GM12873 (cell line): ENCODE data around the gene VIM.

Experiments used
- CTCF ChIP-seq: IDR thresholded peaks from 2 replicates; pipeline ENCODE4 v1.5.1; 2012; ENCODE audit warnings: low read depth, mild to moderate bottlenecking, moderate library complexity, low read length, control low read depth; ENCODE audit not compliant: insufficient read depth; ENCODE audit errors: missing control alignments

VIM gene

GRCh38 chr10:17227367-17228090 lies 512 bp upstream of the VIM start:
- peak; percentile 35 for TF ChIP-seq CTCF

- TF ChIP-seq CTCF: no peak
These were observed 1.1 kb downstream of the VIM start for GRCh38 chr10:17229016-17229716.

DNA sequence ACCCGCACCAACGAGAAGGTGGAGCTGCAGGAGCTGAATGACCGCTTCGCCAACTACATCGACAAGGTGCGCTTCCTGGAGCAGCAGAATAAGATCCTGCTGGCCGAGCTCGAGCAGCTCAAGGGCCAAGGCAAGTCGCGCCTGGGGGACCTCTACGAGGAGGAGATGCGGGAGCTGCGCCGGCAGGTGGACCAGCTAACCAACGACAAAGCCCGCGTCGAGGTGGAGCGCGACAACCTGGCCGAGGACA lies 1.6 kb downstream of the VIM start:
- TF ChIP-seq CTCF: no peak

DNA sequence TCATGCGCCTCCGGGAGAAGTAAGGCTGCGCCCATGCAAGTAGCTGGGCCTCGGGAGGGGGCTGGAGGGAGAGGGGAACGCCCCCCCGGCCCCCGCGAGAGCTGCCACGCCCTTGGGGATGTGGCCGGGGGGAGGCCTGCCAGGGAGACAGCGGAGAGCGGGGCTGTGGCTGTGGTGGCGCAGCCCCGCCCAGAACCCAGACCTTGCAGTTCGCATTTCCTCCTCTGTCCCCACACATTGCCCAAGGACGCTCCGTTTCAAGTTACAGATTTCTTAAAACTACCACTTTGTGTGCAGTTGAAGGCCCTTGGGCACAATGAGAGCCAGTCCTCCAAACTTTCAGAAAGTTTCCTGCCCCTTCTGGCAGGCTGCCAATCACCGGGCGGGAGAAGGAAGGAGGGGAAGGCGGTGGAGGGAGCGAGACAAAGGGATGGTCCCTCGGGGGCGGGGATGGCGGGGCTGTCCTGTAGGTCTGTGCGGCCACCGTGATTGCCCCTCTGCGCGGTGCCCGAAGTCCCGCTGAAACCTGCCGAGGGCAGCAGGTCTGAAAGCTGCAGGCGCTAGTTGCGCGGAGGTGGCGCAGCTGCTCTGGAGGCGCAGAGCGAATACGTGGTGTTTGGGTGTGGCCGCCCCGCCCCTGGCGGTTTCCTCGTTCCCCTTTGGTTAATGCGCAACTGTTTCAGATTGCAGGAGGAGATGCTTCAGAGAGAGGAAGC lies 2.1 kb downstream of the VIM start:
- no peak for TF ChIP-seq CTCF

- TF ChIP-seq CTCF: no peak
These were observed 3.7 kb downstream of the VIM start for GRCh38 chr10:17231788-17232187.

GRCh38 chr10:17232276-17232960 lies 4.4 kb downstream of the VIM start:
- TF ChIP-seq CTCF: no peak
